HL-60 (cell line): ENCODE data around the gene ABCG8.

Experiments used
- POLR2AphosphoS5 ChIP-seq: IDR thresholded peaks from 2 replicates; pipeline ENCODE4 v1.6.1; 2012; ENCODE audit warnings: low read depth
- TF ChIP-seq, protein P1 (sequence below): IDR thresholded peaks from one replicate; pipeline ENCODE4 v1.5.1; 2011; ENCODE audit warnings: low read length, control low read depth, inconsistent platforms; ENCODE audit not compliant: insufficient read depth

DNA sequence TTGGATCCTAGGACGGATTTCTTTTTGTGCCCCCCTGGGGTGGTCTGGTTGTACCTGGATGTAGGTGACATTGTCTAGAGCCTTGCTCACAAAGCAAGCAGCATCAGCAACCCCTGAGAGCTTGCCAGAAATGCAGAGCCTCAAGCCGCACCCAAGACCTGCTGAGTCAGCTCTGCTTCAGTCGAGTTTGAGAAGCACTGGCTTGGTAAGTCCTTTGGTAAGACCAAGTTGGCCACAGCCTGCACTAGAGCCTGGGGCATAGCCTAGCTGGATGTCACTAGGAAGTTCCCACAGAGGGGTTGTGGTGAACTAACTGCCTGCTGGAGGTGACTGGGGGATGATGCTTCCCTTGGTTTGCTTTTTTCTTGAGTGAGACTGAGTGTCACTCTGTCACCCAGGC lies 6.3 kb upstream of the ABCG8 start:
- no peak for TF ChIP-seq POLR2AphosphoS5
- TF ChIP-seq, protein P1, sequence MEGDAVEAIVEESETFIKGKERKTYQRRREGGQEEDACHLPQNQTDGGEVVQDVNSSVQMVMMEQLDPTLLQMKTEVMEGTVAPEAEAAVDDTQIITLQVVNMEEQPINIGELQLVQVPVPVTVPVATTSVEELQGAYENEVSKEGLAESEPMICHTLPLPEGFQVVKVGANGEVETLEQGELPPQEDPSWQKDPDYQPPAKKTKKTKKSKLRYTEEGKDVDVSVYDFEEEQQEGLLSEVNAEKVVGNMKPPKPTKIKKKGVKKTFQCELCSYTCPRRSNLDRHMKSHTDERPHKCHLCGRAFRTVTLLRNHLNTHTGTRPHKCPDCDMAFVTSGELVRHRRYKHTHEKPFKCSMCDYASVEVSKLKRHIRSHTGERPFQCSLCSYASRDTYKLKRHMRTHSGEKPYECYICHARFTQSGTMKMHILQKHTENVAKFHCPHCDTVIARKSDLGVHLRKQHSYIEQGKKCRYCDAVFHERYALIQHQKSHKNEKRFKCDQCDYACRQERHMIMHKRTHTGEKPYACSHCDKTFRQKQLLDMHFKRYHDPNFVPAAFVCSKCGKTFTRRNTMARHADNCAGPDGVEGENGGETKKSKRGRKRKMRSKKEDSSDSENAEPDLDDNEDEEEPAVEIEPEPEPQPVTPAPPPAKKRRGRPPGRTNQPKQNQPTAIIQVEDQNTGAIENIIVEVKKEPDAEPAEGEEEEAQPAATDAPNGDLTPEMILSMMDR = no peak
